AML-193 (cell line): ENCODE measurements around the gene GADD45A.
A peak's percentile ranks its signal among the peaks of the same experiment; 100 is the strongest.
"Not testable (repeated sequence)": the region's sequence is repeated elsewhere in the genome, so short reads cannot be mapped to it uniquely, and the experiment has no call there.

Experiments used
- DNase-seq, 2 experiments: peaks; one replicate each; lab custom pipeline; 2025; lab: John Stamatoyannopoulos, UW

GADD45A gene

GRCh38 chr1:67721650-67722291 is 36.8 kb downstream of the GADD45A start:
- DNase-seq, result no peak

GRCh38 chr1:67722292-67722944 is 37.4 kb downstream of the GADD45A start:
- no peak for DNase-seq

GRCh38 chr1:67723126-67723525 is 38.1 kb downstream of the GADD45A start:
- no peak for DNase-seq

- DNase-seq, result peak in 1 of 2 experiments; percentile 2
Measured at GRCh38 chr1:67723620-67724019, 38.6 kb downstream of the GADD45A start.

- no peak for DNase-seq
Measured at GRCh38 chr1:67724928-67725560, 40.0 kb downstream of the GADD45A start.

GRCh38 chr1:67726224-67726623 is 41.2 kb downstream of the GADD45A start:
- no peak for DNase-seq

GRCh38 chr1:67729872-67730271 is 44.9 kb downstream of the GADD45A start:
- no peak for DNase-seq

- not testable (repeated sequence) for DNase-seq
Measured at GRCh38 chr1:67730312-67730711, 45.3 kb downstream of the GADD45A start.

GRCh38 chr1:67731322-67731721 is 46.3 kb downstream of the GADD45A start:
- DNase-seq, result no peak

- DNase-seq, result no peak
Measured at GRCh38 chr1:67732750-67733151, 47.8 kb downstream of the GADD45A start.

GRCh38 chr1:67733681-67734322 is 48.8 kb downstream of the GADD45A start:
- DNase-seq, result no peak

GRCh38 chr1:67734323-67734690 is 49.3 kb downstream of the GADD45A start:
- no peak for DNase-seq

GRCh38 chr1:67735206-67735605 is 50.2 kb downstream of the GADD45A start:
- DNase-seq, result no peak

GRCh38 chr1:67735806-67736627 is 51.0 kb downstream of the GADD45A start:
- no peak for DNase-seq

GRCh38 chr1:67736750-67737149 is 51.7 kb downstream of the GADD45A start:
- no peak for DNase-seq

GRCh38 chr1:67737875-67738274 is 52.9 kb downstream of the GADD45A start:
- no peak for DNase-seq
